Left hindlimb (tissue), 1 donor: ENCODE measurements around the gene EEPD1.

Source experiments
- DNase-seq: peaks from one replicate; pipeline ENCODE4 v3.0.0-alpha.2; 2018

The EEPD1 gene

DNA sequence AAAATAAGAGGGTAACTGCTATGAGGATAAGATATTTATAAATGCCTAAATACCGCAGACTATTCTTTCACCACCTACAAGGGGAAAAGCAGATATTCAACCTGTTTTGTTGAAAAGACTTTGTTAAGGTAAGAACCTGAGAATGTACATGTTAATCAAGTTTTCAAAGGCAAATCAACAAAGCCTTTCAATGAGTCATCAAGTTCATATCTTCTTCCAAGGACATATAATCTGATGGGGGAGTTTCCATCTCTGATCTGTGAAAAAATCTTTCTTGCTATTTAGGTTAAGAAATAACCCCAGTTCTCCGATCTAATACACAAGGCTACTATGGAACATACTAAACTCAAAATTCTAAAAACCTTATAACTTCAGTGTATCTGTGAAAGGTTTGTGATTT, 196.6 kb downstream of the EEPD1 start:
- DNase-seq, result no peak
